Activated CD8-positive, alpha-beta memory T cell treated with anti-CD3 and anti-CD28 coated beads for 48 hours (primary cell): Measurements from ENCODE around the gene NUDCD3.
"Not testable (repeated sequence)": the region's sequence is repeated elsewhere in the genome, so short reads cannot be mapped to it uniquely, and the experiment has no call there.

Source experiments
- DNase-seq, 3 experiments: peaks; one replicate each; pipeline ENCODE4 v3.0.0-alpha.2; 2020; ENCODE audit warnings: low read depth in 2 of 3, low spot score in 2 of 3

NUDCD3 gene

GRCh38 chr7:44518761-44519160 lies 28.3 kb upstream of the NUDCD3 start:
- no peak for DNase-seq

DNA sequence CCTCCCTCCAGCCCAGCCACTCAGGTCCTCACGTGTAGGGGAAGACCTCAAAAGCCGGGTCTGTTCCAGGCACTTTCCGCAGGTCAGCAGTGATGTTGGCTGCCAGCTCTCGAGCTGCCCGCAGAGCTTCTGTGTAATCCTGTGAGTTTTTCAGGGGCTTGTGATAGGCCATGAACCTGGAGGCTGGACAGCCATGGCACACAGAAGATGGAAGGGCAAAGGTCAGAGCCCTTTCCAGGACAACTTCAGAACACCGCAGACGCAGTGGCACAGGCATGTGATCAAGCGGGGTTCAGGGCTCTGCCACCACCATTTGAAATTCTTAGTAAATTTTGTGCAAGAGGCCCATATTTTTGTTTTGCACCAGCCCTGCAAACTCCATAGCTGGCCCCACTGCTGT lies 26.7 kb upstream of the NUDCD3 start:
- DNase-seq, result no peak

DNA sequence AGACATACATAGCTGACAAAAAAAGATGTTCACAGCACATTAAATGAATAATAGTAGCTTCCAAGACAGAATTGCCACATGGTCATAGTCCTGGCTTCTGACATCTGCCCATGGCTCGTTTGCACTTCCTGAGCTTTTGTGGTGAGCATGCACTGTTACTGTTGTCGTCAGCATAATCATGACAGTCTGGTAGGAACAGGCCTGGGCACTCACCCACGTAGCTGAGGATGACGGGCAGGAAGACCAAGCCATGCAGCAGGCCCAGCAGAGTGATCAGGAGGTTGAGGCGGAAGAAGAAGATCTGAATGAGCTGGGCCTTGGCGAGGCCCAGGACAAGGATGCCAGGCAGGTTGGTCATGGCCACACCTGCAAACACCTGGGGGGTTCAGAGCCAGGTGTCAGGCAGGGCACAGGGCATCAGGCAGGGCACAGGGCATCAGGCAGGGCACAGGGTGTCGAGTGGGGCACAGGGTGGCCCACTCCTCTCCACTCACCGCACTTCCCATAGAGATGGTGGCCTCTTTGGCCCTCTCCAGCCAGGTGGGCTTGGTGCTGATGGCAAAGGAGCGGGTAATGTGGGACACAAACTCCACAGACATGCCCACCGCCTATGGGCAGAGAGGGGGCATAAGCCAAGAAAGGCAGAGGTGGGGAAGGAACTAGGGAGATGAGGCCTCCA lies 25.3 kb upstream of the NUDCD3 start:
- no peak for DNase-seq

- no peak for DNase-seq
Observed at GRCh38 chr7:44512736-44513135, 22.3 kb upstream of the NUDCD3 start.

GRCh38 chr7:44511863-44512468 lies 21.5 kb upstream of the NUDCD3 start:
- DNase-seq, result no peak

GRCh38 chr7:44511236-44511635 lies 20.8 kb upstream of the NUDCD3 start:
- DNase-seq, result no peak

DNA sequence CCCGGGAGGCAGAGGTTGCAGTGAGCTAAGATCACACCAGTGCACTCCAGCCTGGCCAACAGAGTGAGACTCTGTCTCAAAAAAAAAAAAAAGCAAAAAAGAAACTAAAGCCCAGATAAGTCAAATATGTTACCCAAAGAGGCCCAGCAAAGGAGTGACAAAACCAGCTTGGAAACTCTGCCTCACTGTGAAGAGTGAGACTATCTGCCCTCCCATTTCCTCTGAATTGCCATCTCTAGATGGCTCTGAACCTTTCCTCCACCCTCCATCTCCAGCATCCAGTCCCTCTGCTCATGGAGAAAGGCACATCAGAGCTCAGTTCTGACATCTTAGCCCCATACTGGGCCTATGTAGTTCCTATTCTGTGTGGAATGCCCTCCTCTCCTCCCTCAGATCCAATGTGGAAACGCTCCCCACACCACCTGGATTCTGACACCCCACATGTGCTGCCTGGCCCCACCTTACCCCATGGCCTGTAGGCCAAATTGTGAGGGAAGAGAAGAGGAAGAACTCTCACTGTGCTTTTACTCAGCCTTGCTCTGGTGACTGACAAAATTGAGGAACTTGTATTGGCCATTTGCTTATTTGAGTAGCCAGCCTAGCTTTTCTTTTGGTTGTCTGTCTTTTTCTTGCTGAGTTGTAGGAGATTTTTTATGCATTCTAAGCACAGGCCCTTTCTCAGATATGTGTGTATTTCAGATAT lies 18.0 kb upstream of the NUDCD3 start:
- no peak for DNase-seq

- not testable (repeated sequence) for DNase-seq
Observed at GRCh38 chr7:44506592-44507288, 16.3 kb upstream of the NUDCD3 start.

DNA sequence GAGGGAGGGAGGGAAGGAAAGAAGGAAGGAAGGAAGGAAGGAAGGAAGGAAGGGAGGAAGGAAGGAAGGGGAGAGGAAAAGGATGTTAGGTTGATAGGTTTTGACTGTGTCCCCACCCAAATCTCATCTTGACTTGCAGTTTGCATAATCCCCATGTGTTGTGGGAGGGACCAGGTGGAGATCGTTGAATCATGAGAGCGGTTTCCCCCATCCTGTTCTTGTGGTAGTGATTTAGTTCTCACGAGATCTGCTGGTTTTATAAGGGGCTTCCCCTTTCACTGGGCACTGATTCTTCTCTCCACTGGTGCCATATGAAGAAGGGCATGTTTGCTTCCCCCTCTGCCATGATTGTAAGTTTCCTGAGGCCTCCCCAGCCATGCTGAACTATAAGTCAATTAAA lies 15.1 kb upstream of the NUDCD3 start:
- DNase-seq, result no peak

DNA sequence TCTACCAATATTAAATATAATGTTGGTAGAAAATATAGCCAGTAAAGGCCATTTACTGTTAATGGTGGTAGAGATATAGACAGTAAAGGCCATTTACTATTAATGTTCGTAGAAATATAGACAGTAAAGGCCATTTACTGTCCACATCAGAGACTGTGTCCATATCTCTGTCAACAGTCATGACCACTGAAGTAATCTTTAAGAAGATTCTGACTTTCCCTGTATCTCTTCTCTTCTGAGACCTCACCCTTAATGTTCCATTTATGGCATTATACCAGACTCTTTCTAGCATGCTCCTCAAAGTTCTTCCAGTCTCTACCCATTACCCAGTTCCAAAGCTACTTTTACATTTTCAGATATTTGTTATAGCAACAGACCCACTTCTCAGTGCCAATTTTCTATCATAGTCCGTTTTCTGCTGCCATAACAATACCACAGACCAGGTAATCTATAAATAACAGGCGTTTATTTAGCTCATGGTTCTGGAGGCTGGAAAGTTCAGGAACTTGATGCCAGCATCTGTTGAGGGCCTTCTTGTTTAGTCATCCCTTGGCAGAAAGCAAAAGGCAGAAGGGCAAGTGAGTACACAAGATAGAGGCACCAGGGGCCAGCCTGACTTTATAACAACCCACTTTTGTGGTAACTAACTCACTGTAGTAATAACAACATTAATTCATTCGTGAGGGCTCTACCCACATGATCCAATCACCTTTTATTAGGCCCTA lies 7.9 kb upstream of the NUDCD3 start:
- DNase-seq, result no peak

DNA sequence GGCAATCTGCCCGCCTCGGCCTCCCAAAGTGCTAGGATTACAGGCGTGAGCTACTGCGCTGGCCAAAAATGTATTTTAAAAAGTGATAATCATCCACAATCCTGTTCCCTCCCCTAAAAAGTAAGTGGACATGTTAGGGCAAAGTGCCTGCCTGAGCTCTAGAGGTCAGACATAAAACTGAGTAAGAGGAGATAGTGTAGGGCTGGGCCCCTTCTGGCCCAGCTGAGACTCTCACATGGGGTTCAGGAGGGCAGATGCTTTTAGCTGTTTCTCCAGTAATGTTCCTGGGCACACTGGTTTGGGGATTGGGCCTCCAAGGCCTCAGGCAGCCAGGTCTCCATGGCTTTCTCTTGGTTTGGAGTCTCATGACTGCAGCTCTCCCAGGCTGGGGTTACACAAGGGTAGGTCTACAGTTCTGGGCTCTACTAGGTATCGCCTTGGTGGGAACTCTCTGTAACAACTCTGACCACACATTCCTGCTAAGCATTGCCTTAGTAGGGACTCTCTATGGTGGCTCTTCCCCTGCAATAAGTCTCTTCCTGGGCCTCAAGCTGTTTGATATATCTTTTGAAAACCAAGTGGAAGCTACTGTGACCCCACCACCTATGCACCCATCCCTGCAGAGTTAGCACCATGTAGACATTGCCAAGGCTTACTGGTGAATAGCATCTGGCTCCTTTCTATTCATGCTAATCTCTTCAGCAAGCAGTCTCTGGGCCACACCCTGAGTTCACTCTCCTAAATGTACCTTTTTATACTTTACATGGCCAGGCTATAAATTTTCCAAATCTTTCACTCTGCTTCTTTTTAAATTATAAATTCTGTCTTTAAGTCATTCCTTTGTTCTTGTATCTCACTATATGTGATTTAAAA lies 6.9 kb upstream of the NUDCD3 start:
- DNase-seq, result no peak

DNA sequence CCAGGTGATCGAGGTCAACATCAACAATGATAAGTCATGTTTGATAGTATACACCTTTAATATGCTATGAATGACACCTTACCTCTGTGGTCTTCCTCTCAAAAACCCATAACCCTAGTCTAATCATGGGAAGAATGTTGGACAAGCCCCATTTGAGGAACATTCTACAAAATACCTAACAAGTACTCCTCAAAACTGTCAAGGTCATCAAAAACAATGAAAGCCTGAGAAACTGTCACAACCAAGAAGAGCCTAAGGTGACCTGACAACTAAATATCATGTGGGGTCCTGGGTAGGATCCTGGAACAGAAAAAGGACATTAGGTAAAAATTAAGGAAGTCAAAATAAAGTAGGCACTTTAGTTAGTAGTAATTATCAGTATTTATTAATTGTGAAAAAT lies 5.9 kb upstream of the NUDCD3 start:
- no peak for DNase-seq

GRCh38 chr7:44494960-44495359 lies 4.5 kb upstream of the NUDCD3 start:
- DNase-seq, result no peak

DNA sequence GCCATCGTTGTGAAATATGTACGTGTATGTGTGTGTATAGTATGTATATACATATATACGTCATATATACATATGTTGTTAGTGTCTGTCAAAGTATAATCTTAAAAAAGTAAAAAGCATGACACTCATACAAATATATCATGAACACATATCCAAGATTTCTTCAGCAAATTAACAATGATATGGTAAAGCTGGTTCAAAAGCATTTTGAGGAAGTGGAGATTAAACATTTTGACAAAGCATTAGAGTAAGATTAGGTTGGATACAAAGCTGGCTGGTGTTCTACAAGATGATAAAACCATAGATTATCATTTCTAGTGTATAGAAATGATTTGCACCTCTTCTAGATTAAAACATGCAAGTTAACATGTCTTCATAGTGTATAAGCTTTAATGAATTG lies 771 bp upstream of the NUDCD3 start:
- DNase-seq, result no peak

DNA sequence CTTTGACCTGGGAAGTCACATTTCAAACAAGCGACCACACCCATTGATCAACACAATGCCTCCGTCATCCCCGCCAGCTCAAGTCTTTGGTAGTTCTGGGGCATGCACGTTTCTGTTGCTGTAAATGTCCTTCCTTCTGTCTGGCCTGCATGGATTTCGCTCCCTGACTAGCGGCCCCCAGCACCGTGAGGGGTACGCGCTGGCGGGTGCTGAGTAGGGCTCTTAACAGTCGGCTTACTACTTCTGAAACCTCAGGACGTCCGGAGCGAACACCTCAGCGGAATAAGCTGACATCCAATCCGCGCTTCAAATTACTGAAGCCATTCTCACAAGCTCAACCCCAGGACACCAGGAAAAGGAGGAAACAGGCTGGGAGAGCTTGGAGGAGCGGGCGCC lies 505 bp downstream of the NUDCD3 start:
- DNase-seq, result peak in 1 of 3 experiments; percentile 5

DNA sequence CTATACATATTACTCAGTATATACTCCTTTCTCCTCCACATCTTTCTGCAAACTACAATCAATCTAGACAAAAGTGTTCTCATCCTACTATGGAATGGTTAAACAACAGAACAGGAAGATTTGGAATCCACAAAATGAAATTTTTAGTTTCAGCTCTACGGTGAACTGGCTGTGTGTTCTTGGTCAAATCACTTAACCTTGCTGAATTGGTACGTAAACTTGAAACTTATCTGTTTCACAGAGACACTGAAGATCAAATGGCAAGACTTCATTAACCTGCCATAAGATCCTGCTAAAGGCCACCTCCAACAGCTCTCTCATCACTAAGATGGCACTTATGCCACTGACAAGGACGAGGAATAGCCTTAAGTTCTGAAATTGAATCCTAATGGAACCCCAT lies 1.5 kb downstream of the NUDCD3 start:
- DNase-seq, result no peak

DNA sequence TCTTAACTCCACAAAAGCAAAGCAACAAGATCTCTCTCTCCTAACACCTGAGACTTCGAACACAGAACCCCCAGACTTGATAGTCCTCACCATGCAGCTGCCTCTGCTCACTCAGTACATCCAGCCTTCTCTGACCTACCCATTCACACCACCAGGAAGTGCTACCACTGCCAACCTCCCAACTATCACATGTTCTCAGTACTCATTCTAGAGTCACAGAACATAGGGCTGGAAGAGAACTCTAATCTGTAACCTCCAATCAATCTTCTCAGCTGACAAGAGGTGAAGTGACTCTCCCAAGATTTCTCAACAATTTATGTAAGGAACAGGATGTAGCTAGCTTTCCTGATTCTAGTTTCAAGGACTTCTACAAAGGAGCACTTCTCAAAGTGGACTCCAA lies 3.8 kb downstream of the NUDCD3 start:
- no peak for DNase-seq

GRCh38 chr7:44486001-44486400 lies 4.5 kb downstream of the NUDCD3 start:
- DNase-seq, result no peak

- no peak for DNase-seq
Observed at GRCh38 chr7:44484482-44485313, 5.8 kb downstream of the NUDCD3 start.
